Stimulated activated CD4-positive, alpha-beta T cell treated with anti-CD3 and anti-CD28 coated beads, TNF-alpha, amount 100 ng/mL, for 1 hour (primary cell): ENCODE results near the gene MED10.
"Not testable (repeated sequence)": the region's sequence is repeated elsewhere in the genome, so short reads cannot be mapped to it uniquely, and the experiment has no call there.

Source experiments
- DNase-seq, 3 donors: peaks; one replicate each; pipeline ENCODE4 v3.0.0-alpha.2; 2020; ENCODE audit warnings: low read depth in 3 of 3, low spot score in 1 of 3

Gene MED10

DNA sequence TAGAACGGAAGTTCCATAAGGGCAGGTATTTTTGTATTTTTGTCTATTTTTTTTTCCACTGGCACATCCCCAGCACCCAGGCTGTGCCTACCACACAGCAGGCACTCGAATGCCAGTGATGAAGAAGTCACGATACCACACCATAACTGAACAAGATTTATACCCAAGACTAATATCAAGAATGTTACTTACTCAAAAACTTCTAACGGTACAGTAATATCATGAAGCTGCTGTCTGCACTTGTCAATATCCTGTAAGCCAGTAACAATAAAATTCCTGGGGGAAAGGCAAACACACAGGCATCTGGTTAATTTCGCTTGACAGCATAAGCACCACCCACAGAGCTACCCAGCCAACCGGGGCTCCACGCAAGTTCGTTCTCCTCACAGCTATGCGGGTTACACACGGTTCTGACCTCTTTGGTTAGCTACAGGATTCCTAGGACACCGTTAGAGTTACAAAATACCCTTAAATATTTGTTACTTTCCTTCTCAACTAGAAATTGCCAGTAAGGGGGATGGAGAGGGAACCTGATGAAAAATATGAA lies 1.3 kb downstream of the MED10 start:
- DNase-seq = no peak

DNA sequence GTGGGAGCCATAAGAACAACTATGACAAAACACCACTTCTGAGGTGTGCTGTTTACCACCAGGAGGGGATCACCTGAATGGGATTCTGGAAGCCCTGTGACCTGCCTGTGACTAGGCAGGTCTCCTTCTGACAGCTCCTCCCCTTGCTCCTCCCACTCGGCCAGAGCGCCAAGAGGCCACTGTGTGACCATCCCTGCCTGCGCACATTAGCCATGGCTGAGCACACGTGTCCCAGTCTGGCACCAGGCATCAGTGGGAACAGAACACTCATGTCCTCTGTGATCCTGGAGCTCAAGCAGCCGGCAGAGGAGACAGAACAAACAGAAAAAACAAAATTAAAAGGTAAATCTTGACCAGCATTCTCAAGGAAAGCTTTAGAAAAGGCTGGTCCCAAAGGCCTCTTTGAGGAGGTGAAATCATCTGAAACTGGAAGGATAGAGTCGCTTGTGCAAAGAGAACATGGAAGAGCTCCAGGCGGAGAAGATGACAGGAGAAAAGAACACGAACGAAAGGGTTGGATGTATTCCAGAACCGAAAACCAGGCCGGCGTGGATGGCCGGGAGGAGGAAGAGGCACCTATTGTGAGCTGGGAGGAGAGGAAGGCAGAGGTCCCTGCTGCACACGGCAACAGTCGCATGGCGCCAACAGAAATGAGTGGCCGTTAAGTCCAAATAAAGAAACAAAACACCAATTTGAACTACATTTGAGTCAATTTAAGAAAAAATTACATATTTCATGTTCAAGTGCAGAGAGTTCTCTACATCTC lies 5.1 kb downstream of the MED10 start:
- no peak for DNase-seq

- no peak for DNase-seq
These were observed 5.9 kb downstream of the MED10 start for GRCh38 chr5:6372251-6373080.

GRCh38 chr5:6371079-6371810 lies 7.1 kb downstream of the MED10 start:
- no peak for DNase-seq

DNA sequence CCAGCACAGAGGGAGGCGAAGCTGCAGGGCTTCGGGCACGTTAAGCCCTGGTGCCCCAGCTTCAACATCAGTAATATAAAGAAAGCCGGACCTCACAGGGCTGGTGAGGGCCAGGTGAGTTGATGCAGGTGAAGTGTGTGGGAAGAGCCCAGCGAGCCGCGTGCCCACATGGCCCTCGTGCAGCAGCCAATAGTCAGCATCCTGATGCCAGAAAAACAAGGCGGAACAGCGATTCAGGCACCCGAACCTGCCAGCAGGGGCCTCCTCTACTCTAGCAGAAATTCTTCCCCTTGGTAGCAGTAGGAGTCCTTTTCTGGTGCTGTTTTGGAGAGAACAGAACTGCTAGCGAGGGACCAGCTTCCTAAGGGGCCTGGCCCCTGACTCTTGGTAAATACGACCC lies 7.8 kb downstream of the MED10 start:
- no peak for DNase-seq

DNA sequence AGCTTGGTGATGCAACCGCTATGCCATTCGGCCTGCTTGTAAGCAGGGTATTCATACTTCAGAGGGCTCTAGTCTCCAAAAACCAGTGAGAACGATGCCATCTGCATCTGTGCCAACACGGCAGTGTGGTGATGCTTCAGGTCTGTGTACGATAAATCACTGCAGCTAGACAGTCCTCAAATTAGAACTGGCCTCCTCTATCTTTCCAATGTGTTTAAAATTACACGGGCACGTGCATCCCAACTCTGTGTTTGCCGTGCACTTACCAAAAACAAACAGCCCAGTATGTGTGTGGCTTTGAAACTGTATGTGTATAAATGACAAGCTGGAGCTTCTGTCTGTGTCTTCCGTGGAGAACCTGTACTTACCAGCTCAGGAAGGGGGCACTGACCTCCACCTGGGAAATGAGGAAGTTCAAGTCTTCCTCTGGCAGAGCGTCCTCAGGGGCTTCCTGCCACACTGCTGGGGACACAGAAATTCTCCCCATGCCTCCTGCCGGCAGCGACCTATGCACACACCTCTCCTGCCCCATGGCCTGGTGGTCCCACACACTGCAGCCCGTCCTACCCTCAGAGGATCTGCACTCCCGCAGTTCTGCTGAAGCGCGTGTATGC lies 12.3 kb downstream of the MED10 start:
- DNase-seq = no peak

- no peak for DNase-seq
These were observed 13.0 kb downstream of the MED10 start for GRCh38 chr5:6365142-6365976.

DNA sequence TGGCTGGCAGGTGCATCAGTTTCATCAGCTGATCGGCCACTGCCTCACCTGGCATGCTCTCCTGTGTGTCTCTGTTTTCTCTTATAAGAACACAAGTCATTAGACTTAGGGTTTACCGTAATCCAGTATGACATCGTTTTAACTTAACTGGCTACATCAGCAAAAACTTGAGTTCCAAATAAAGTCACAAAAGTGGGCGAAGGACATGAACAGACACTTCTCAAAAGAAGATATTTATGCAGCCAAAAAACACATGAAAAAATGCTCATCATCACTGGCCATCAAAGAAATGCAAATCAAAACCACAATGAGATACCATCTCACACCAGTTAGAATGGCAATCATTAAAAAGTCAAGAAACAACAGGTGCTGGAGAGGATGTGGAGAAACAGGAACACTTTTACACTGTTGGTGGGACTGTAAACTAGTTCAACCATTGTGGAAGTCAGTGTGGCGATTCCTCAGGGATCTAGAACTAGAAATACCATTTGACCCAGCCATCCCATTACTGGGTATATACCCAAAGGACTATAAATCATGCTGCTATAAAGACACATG lies 14.8 kb downstream of the MED10 start:
- not testable (repeated sequence) for DNase-seq

DNA sequence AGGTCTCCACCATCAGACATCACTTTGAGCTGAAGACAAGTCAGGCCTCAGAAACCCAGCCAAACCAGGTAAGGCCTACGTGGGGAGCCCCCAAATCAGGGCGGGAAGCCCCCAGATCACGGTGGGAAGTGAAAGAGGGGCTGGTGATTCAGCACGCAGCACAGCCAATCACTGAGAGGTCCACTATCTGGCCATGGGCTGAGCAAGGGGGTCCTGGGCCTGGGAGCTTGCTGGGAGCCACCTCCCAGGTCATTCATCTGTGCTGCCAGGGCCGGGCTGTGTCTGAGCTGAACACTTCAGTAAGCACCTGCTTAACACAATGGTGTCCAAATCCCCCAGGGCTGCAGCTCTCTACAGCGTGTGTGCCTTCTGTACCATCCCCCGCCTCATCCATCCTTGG lies 15.5 kb downstream of the MED10 start:
- no peak for DNase-seq

DNA sequence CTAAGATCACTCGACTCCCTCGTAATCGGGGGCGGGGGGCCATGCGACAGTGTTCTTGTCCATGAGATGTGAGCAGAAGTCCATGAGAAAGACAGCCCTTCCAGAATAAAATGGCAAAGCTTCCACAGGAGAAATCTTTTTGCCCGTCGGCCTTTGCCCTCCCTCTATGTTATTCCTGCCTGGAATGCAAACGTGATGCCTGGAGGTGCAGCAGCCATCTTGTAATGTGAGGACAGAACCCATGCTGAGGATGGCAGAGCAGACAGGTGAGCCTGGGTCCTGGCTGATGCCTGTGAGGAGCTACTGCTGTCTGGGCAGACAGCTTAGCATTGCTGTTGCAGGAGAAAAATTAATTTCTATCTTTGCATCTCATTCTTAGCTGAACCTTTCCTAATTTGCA lies 17.2 kb downstream of the MED10 start:
- DNase-seq = no peak

DNA sequence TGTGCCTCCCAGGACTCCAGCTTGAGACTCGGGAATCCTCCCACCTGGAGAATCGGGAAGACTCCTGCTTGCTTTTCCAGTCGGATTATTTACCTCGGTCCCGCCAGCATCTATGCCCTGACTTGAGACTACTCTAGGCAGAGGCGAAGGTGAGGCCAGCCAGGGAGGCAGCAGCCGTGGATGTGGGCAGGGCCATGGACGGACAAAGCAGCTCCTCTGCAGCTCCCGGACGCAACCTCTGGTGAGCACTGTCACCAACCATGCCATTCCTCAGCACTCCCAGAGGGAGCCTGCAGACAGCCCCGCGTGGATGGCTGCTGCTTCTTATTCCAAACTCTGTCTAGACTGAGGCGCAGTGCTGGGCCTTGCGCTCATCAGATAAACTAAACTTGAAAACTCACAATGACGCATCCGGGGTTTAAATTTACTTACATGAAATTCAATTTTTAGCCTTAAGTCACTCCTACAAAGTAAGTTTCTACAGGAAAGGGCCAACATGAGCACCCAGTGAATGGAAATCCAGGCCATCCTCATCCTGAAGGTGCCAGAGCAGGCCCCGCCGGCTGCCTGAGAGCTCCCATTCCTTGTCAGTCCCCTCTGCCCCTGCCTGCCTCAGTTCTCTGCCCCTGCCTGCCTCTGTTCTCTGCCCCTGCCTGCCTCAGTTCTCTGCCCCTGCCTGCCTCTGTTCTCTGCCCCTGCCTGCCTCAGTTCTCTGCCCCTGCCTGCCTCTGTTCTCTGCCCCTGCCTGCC lies 17.8 kb downstream of the MED10 start:
- DNase-seq = no peak

- no peak for DNase-seq
These were observed 18.6 kb downstream of the MED10 start for GRCh38 chr5:6359555-6360322.

DNA sequence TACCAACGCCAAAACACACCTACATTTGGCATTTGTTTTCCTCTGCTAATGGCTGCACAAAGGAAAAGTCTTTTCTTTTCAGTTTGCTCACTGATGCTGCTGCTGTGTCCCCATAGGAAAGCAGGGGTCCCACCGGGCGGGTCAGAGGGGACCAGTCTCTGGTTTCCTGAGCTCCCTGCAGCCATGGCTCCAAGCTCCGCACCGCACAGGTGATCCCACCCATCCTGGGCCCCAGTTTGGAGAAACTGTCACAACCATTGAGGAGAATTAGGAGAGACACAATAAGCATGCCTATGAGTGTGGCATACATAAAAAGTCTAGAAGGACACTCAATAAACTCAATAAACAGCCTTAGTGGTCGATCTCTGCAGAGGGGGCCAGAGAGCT lies 19.9 kb downstream of the MED10 start:
- DNase-seq = no peak

GRCh38 chr5:6357817-6358433 lies 20.4 kb downstream of the MED10 start:
- DNase-seq = not testable (repeated sequence)

GRCh38 chr5:6356578-6357164 lies 21.7 kb downstream of the MED10 start:
- no peak for DNase-seq

- no peak for DNase-seq
These were observed 23.1 kb downstream of the MED10 start for GRCh38 chr5:6355294-6355693.

DNA sequence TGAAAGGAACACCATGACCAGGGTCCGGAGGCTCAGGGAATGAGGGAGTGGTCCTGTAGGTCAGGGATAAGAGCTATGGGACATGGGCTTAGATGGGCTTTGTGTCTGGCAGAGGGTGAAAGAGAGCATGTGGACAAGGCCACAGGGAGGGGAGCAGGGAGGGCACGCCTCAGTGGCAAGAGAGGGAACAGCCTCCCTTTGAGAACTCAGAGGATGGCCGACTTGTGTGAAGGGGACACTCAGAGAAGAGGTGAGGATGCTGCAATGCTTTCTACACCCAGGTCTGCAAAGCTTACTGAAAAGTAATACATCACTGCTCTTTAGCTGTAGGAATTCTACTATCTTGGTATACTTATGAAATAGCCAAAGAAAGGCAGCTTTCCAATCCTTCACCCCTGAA lies 23.5 kb downstream of the MED10 start:
- no peak for DNase-seq
